Stimulated activated naive B cell treated with anti-CD40 and anti-IgM and Interleukin-4, amounts not matched to agents 10 μg/mL and 1 μg/mL and 100 μg/mL, for 72 hours (primary cell): Measurements from ENCODE around the gene PIGU.

Source experiments
- ATAC-seq, 2 donors: fragments of 150-1000 bp; cut with Tn5 transposase; replicated peaks; 2 replicates each; pipeline ENCODE4 v1.10.0; 2021; ENCODE audit warnings: moderate library complexity in 1 of 2
- DNase-seq: peaks from one replicate; pipeline ENCODE4 v3.0.0; 2021
- H3K27ac Mint-ChIP-seq: one replicate; pipeline ENCODE4 v1.8.0; 2022; ENCODE audit warnings: mild to moderate bottlenecking, mixed read lengths
- H3K27me3 Mint-ChIP-seq, 2 donors: one replicate each; pipeline ENCODE4 v1.8.0; 2022; ENCODE audit warnings: mixed read lengths in 2 of 2
- H3K36me3 Mint-ChIP-seq, 2 donors: one replicate each; pipeline ENCODE4 v1.8.0; 2022; ENCODE audit warnings: mixed read lengths in 2 of 2, mild to moderate bottlenecking in 1 of 2
- H3K4me1 Mint-ChIP-seq, 2 donors: one replicate each; pipeline ENCODE4 v1.8.0; 2022; ENCODE audit warnings: mixed read lengths in 2 of 2, mild to moderate bottlenecking in 1 of 2
- H3K4me3 Mint-ChIP-seq, 2 donors: one replicate each; pipeline ENCODE4 v1.8.0; 2022; ENCODE audit warnings: mild to moderate bottlenecking in 2 of 2, mixed read lengths in 2 of 2, moderate library complexity in 1 of 2
- H3K9me3 Mint-ChIP-seq, 2 donors: one replicate each; pipeline ENCODE4 v1.8.0; 2022; ENCODE audit warnings: mixed read lengths in 2 of 2, mild to moderate bottlenecking in 1 of 2

PIGU gene

GRCh38 chr20:34710861-34711574 is 34.1 kb upstream of the PIGU start:
- ATAC-seq (no peak), DNase-seq (no peak)
- Mint-ChIP-seq H3K4me1 (peaks cover 22 to 35% of the 10 kb centered on the region in 2 donors), H3K27me3 (peaks cover 0 to 4% of the 10 kb centered on the region in 2 donors), H3K27ac (no peak overlapping the region), H3K4me3 (peak overlapping the region; percentile 79 to 84), H3K36me3 (peaks cover 16 to 29% of the 10 kb centered on the region in 2 donors), H3K9me3 (no peaks in the 10 kb centered on the region)

DNA sequence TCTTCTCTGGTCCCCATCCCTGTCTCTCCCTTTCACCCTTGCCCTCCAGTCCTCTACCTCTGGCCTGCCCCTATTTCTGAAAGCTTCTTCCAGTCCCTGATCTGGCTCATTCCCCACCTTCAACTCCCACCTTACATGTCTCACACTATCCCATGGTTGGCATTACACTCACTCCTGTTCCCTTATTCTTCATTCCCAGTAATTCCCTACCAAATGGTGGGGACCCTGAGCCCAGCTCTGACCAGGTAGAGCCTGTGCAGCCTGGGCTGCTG is 33.6 kb upstream of the PIGU start:
- peaks cover 16 to 29% of the 10 kb centered on the region in 2 donors for H3K36me3 Mint-ChIP-seq
- ATAC-seq (no peak), DNase-seq (no peak)
- H3K4me1 Mint-ChIP-seq: peaks cover 22 to 35% of the 10 kb centered on the region in 2 donors
- H3K9me3 Mint-ChIP-seq: no peaks in the 10 kb centered on the region
- peaks cover 0 to 4% of the 10 kb centered on the region in 2 donors for H3K27me3 Mint-ChIP-seq
- H3K27ac Mint-ChIP-seq: peak overlapping the region; percentile 92
- H3K4me3 Mint-ChIP-seq: peak overlapping the region; percentile 79 to 84

DNA sequence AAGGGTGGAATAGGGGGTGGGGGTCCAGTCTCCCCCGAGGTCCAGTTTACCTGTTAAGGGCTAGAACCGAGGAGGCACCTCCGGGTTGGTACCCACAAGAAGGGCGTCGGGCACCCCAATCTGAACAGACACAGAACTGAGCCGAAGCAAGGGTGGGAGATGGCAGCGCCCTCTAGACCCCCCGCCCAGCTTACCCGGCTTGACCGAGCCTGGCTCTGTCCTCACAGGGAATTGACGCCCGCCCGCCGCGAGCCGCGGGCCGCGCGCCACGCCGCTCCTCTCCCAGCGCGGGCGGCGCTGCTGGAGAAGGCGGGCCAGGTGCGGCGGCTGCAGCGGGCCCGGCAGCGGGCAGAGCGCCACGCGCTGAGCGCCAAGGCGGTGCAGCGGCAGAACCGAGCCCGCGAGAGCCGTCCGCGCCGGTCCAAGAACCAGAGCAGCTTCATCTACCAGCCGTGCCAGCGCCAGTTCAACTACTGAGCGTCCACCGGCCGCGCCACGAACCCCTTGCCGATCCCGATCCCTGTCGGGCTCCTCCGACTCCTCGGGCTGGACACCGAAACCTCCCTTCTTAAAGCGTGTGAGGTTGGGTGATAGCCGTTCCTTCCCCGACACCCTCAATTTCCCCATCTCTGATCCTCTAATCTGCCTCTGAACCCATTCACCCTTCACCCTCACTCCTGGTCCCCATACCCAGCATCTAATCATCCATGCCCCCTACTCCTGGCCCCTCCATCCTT is 33.1 kb upstream of the PIGU start:
- peak; percentile 58 to 62 for ATAC-seq
- Mint-ChIP-seq H3K27ac (peak overlapping the region; percentile 92), H3K4me1 (peaks cover 22 to 35% of the 10 kb centered on the region in 2 donors), H3K27me3 (peaks cover 0 to 4% of the 10 kb centered on the region in 2 donors), H3K9me3 (no peaks in the 10 kb centered on the region), H3K4me3 (peak overlapping the region; percentile 87 to 93), H3K36me3 (peaks cover 12 to 24% of the 10 kb centered on the region in 2 donors)
- no peak for DNase-seq

DNA sequence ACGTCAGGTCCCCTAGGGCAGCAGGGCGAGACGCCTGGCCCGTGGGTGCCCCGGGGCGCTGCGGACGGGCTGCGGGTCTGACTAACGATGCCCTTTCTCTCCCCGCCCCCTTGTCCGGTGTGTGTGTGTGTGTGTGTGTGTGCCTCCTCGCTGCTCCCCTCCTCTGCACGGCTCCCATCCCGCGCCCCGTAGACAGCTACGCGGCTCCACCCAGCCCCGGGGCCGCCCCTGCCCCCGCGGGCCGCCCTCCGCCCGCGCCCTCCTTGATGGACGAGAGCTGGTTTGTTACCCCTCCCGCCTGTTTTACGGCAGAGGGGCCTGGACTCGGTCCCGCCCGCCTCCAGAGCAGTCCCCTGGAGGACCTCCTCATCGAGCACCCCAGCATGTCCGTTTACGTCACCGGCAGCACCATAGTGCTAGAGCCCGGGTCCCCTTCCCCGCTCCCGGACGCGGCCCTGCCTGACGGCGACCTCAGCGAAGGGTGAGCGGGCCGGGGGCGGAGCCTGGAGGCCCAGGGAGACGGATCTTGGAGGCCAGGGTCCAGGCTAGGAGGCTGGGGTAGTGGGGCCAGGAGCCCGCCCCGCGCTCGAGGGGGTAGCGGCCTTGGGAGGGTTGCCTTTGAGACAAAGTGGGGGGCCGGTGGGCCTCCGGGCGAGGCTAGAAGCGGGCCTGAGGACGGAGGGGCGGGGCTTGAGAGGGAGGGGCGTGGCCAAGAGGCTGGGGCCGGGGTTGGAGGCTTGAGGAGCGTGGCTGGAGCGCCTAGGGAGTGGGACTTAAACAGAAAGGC is 32.3 kb upstream of the PIGU start:
- Mint-ChIP-seq H3K4me3 (peak overlapping the region; percentile 87 to 93), H3K9me3 (no peaks in the 10 kb centered on the region), H3K4me1 (peaks cover 25 to 41% of the 10 kb centered on the region in 2 donors), H3K36me3 (peaks cover 11 to 21% of the 10 kb centered on the region in 2 donors), H3K27me3 (peaks cover 0 to 4% of the 10 kb centered on the region in 2 donors), H3K27ac (peak overlapping the region; percentile 92)
- peak; percentile 70 to 77 for ATAC-seq
- peak; percentile 82 for DNase-seq

GRCh38 chr20:34708621-34709043 is 31.7 kb upstream of the PIGU start:
- ATAC-seq: peak; percentile 10 to 11
- no peak for DNase-seq
- peaks cover 0 to 4% of the 10 kb centered on the region in 2 donors for H3K27me3 Mint-ChIP-seq
- no peaks in the 10 kb centered on the region for H3K9me3 Mint-ChIP-seq
- H3K4me1 Mint-ChIP-seq: peaks cover 27 to 42% of the 10 kb centered on the region in 2 donors
- H3K36me3 Mint-ChIP-seq: peaks cover 10 to 21% of the 10 kb centered on the region in 2 donors
- H3K27ac Mint-ChIP-seq: peak overlapping the region; percentile 92
- H3K4me3 Mint-ChIP-seq: peak overlapping the region; percentile 87 to 93

- H3K4me3 Mint-ChIP-seq: no peak overlapping the region
- no peaks in the 10 kb centered on the region for H3K9me3 Mint-ChIP-seq
- H3K4me1 Mint-ChIP-seq: peaks cover 37 to 53% of the 10 kb centered on the region in 2 donors
- peaks cover 6 to 10% of the 10 kb centered on the region in 2 donors for H3K27me3 Mint-ChIP-seq
- peaks cover 0 to 10% of the 10 kb centered on the region in 2 donors for H3K36me3 Mint-ChIP-seq
- ATAC-seq: no peak
- DNase-seq: no peak
- no peak overlapping the region for H3K27ac Mint-ChIP-seq
These were observed 30.3 kb upstream of the PIGU start for GRCh38 chr20:34706912-34707784.

GRCh38 chr20:34706302-34706875 is 29.5 kb upstream of the PIGU start:
- peaks cover 33 to 48% of the 10 kb centered on the region in 2 donors for H3K4me1 Mint-ChIP-seq

DNA sequence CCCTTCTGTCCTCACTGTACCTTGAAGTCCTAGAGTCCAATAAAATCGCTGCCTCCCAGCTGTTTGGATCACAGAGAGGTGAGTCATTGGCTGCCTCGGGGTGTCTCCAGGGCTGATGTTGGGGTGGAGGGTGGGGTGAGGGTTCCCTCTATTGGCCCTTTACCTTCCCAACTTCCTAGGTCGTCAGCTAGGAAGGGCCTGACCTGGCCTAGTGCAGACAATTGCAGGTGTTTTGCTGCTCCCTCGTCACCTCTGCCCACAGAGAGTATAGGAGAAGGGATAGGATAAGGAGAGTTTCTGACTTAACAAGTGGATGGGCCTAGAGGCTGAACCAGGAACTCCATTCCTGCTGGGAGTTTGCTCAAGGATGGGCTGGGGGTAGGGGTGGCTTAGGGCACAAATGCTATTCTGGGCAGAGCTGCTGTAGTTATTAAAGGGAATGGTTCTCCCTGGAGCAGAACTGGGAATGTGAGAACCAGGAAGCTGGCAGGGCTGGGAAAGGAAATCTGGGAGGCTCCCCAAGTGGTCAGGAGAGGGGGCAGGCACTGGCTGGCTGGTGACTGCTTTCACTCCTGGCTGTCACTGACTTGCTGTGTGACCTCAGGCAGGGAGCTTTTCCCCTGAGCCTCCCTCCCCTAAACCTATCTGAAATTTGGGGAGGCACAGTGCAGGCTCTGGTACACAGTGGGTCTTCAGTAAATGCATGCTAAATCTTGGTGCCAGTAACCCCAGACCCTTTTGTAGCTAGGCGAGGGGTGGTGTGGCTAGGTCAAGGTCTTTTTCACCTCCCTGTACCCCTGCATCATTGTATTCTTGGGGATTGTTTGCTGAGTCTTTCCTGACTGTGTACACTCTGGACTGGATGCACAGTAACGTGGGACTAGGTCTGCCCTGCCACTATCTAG is 28.8 kb upstream of the PIGU start:
- H3K9me3 Mint-ChIP-seq: no peaks in the 10 kb centered on the region
- H3K36me3 Mint-ChIP-seq: peaks cover 0 to 4% of the 10 kb centered on the region in 2 donors
- no peak overlapping the region for H3K4me3 Mint-ChIP-seq
- DNase-seq: no peak
- no peak overlapping the region for H3K27ac Mint-ChIP-seq
- ATAC-seq: no peak
- peaks cover 17 to 18% of the 10 kb centered on the region in 2 donors for H3K27me3 Mint-ChIP-seq
- peaks cover 27 to 41% of the 10 kb centered on the region in 2 donors for H3K4me1 Mint-ChIP-seq

More at GRCh38 chr20:34706302-34706875, 29.5 kb upstream of the PIGU start:
- ATAC-seq: no peak
- Mint-ChIP-seq H3K36me3 (peaks cover 0 to 4% of the 10 kb centered on the region in 2 donors), H3K27ac (no peak overlapping the region), H3K27me3 (peaks cover 14 to 17% of the 10 kb centered on the region in 2 donors), H3K4me3 (no peak overlapping the region), H3K9me3 (no peaks in the 10 kb centered on the region)
- DNase-seq: no peak

DNA sequence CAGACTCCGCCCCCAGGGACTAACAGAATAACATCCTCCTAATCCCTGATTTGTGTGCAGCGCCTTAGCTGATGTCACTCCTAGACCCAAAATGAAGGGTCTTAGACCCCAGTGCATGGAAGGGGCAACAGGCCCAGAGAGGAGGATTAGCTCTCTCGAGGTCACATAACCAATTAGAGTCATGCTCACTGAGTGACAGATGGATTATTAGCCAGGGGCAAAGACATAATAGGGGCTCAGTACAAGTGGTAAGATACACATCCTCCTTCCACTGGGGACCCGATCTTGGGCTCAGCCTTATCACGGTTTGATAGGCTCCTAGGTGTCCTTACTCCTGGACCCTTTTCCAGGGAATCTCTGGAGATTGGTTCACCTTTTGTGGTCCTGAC is 28.1 kb upstream of the PIGU start:
- Mint-ChIP-seq H3K27me3 (peaks cover 14 to 17% of the 10 kb centered on the region in 2 donors), H3K36me3 (peaks cover 0 to 4% of the 10 kb centered on the region in 2 donors), H3K9me3 (no peaks in the 10 kb centered on the region), H3K27ac (peak overlapping the region; percentile 95), H3K4me3 (peak overlapping the region; percentile 84 to 90), H3K4me1 (peaks cover 21 to 35% of the 10 kb centered on the region in 2 donors)
- DNase-seq (no peak), ATAC-seq (no peak)

GRCh38 chr20:34704177-34705007 is 27.5 kb upstream of the PIGU start, which contains the start of gene TP53INP2:
TSS of gene TP53INP2 (plus strand) at chr20:34704344. CDS start at chr20:34708740, 4,396 bp downstream.
- H3K4me1 Mint-ChIP-seq: peaks cover 21 to 34% of the 10 kb centered on the region in 2 donors
- H3K27me3 Mint-ChIP-seq: peaks cover 14 to 17% of the 10 kb centered on the region in 2 donors
- H3K4me3 Mint-ChIP-seq: peak within 1 kb of the TSS; percentile 84 to 90
- peaks cover 0 to 4% of the 10 kb centered on the region in 2 donors for H3K36me3 Mint-ChIP-seq
- H3K9me3 Mint-ChIP-seq: no peaks in the 10 kb centered on the region
- ATAC-seq (peak; percentile 61 to 66), DNase-seq (peak; percentile 81)
- H3K27ac Mint-ChIP-seq: peak within 1 kb of the TSS; percentile 95

DNA sequence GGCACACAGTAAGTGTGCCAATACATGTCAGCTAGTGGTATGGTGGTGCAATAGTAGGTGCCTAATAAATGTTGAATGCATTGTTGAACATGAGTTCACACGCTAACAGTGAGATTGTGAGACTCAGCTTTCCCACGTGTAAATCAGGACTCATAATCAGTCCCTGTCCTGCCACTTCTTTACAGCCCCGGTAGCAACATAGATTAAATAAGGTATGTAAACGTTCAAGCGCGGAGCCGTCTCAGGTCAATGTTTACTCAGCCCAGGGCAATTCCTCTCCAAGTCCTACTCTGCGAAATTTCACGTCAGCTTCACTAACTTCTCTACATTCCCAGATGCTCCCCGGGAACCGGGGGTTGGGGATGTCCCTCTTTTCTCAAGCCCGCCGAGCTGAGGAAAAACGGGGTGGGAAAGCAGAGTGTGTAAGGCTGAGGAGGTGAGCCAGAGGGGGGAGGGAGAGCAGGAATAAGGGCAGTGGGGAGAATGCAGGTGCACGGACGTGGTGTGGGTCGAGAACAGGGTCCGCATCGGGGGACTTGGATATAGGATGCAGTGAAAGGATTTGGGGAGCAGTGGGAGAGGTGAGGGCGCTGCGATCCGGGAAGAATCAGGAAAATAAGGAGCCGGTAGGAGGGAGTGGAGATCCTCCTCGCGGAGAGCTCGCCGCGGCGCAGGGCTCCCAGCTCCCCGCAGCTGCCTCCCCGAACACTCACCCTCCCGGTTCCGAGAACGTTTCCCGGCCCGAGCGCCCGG is 26.7 kb upstream of the PIGU start:
- peak; percentile 8 to 9 for ATAC-seq
- H3K27ac Mint-ChIP-seq: peak overlapping the region; percentile 90
- H3K9me3 Mint-ChIP-seq: no peaks in the 10 kb centered on the region
- H3K4me3 Mint-ChIP-seq: peak overlapping the region; percentile 84 to 90
- peaks cover 0 to 4% of the 10 kb centered on the region in 2 donors for H3K36me3 Mint-ChIP-seq
- peaks cover 14 to 17% of the 10 kb centered on the region in 2 donors for H3K27me3 Mint-ChIP-seq
- peaks cover 20 to 30% of the 10 kb centered on the region in 2 donors for H3K4me1 Mint-ChIP-seq
- DNase-seq: no peak
